Measurements from ENCODE around the gene FGF10. TPM values are rescaled to one million over a fixed set of nuclear protein-coding genes. Genes with fewer than 3 reads are reported as not detected.

Gene FGF10
- total RNA-seq, 1 donor from 2014 or later = not detected

DNA sequence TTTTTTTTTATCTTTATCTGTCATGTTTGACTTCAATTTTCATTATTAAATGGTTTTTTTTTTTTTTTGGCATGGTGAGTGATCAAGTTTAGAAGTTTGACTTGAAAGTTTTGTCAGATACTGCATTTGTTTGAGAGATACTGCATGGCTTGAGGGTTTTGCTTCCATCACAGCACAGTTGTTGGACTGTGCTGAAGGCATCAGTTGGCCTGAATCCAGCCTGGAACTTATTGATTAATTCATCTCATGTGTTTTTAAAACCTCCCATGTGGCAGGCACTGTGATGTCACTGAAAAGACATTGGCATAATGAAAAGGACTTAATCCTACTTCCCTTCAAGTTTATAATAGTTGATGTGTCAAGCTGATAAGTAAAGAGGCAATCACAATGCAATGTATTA lies 128.4 kb downstream of the FGF10 start:
- intact Hi-C loops (cut with micrococcal nuclease) = no loop called here

DNA sequence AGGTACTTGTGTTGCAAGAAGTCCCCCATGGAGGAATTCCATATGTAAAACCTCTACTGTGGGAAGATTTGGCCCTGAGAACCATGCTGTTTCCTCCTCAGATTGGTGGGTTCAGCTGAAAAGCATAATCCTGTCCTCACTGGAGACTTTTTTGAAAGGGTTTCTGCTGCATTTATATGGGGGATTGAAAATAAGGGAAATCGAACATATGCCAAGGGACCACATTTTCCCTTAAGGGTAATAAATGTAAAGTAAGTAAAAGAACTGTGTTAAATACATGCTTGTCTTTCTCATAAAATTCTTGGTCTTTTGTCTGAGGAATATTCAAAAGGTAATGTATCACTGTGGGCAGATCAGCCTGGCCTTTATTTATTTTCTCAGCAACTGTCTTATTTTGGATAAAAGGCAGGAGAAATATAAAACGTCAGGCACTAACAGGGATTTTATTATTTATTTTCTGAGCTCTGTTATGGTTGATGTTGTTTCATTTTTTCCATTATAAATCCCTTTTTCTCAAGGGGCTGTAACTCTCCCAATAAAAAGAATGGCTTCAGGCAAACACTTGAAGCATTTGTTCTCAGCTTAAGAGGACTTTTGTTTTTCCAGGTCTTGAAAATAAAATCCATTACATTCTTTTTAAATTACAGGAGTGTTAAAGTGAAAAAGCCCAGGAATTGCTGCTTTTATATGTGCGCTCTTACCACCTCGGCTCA lies 131.4 kb downstream of the FGF10 start:
- intact Hi-C loops (cut with micrococcal nuclease) = no loop called here

DNA sequence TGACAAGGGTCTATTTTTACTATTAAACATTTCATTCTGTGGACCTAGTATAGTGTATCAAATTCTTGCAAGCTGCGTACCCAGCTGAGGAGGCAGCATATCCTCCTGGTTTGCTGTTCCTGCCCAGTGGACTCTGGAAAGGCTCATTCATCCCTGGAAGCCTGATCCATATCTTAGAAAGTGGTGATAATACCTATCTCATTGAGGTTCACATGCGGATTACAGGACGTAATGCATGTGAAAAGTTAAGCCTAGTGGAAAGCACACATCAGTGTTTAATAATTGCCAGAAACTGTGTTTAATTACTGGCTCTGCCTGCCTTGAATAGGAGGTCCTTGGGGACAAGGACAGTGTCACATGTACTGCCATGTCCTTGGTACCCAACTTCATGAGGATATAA lies 132.0 kb downstream of the FGF10 start:
- intact Hi-C loops (cut with micrococcal nuclease) = no loop called here

All from T-helper 2 cell treated with Interferon-gamma antibody and Interleukin-4, amounts not matched to agents 100 ng/mL and 5 ng/mL, for 36 hours (primary cell).